Fibroblast of peridontal ligament (primary cell): Measurements from ENCODE around the gene MX1.

Experiments
- DNase-seq: peaks from one replicate; pipeline ENCODE4 v3.0.0-alpha.2; 2010; ENCODE audit errors: extremely low read depth

The MX1 gene

GRCh38 chr21:41425954-41426675 is at the start of gene MX1:
MX1 (plus strand) TSS chr21:41426239; CDS start chr21:41432071, 5,832 bp downstream.
- peak; percentile 20 for DNase-seq

DNA sequence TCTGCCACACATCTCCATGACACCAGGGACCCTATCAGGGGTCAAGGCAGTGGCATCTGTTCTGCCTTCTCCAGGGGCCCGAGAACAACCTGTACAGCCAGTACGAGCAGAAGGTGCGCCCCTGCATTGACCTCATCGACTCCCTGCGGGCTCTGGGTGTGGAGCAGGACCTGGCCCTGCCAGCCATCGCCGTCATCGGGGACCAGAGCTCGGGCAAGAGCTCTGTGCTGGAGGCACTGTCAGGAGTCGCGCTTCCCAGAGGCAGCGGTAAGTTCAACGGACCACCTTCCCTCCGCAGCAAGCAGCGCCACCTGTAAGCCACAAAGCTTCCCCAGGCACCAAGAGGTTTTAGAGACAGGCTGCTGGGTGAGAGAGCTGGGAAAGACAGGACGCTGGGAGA is 48.3 kb upstream of the MX1 start:
- DNase-seq: no peak

GRCh38 chr21:41378849-41379248 is 47.2 kb upstream of the MX1 start:
- DNase-seq: no peak

GRCh38 chr21:41379901-41380300 is 46.1 kb upstream of the MX1 start:
- DNase-seq: no peak

DNA sequence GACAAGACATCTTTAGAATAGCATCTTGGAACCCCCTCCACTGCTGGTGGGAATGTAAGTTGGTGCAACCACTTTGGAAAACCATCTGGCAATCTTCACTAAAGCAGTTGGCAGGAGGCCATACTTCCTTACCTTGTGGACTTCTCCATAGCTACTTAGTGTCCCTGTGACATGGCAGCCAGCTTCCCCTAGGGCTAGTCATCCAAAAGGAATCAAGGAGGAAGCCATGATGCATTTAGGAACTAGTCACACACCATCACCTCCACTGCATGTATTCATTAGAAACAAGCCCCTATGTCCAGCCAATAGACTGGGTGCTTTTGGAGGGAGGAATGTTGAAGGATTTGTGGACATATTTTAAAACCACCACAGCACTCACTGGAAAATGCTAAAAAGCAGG is 44.3 kb upstream of the MX1 start:
- no peak for DNase-seq

DNA sequence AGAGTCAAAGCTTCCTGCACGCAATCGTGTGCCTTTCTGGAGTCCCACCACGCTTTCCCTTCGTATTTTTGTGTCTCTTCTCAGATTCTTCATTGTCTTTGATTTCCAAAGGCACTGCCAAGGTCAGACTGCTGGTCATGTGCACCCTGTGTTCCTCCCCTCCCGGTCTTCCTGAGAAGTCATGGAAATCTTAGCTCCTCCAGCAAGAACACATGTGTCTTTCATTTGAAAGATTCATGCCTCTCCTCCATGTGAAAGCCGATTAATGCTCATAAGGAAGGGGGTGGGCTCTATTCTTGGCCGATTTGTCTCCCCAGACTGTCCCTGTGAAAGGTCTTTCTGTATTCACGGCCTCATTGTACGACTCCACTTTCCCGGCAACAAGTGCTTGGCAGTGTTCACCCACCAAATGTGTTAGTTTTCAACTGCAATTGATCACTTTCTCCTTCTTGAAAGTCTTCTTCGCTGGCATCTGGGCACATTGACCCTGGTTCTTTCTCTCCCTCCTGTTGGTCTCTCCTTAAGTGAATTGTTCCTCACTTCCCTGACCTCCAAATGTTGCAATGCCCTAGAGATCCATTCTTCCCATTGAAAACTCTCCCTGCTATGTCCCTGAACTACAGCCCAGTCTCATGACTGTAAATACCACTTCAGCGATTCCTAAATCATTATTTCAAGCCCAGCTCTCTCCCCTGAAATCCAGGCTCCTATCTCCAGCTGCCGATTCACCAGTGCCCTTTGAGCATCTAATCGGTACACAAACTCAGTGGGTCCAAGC is 38.8 kb upstream of the MX1 start:
- DNase-seq: no peak

- no peak for DNase-seq
Measured at GRCh38 chr21:41387824-41388223, 38.2 kb upstream of the MX1 start.

GRCh38 chr21:41388259-41388658 is 37.8 kb upstream of the MX1 start:
- DNase-seq: no peak

GRCh38 chr21:41390043-41390639 is 35.9 kb upstream of the MX1 start:
- no peak for DNase-seq

- no peak for DNase-seq
Measured at GRCh38 chr21:41393876-41394465, 32.1 kb upstream of the MX1 start.

DNA sequence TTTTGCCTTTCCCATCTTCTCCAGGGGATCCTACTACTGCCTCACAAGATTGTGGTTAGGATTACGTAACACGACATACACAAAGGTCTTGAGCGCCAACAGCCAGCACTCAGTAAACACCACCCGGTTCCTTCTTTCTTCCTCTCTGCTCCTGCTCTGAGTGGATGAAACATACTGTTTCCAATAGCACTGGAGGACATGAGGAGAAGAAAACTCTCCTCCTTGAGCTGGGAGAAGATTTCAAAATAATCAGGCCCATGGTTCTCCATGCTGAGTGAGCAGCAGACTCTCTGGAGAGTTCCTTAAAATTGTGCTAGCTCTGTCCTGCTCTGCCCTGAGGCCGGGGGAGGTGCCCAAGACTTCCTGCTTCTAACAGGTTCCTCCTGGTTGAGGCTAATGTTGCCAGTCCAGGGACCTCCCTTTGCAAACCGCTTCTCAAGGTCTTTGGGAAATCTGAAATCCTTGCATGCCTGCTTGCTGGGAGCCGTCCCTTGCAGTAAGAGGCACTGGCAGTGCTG is 29.4 kb upstream of the MX1 start:
- peak; percentile 2 for DNase-seq

GRCh38 chr21:41397471-41397891 is 28.6 kb upstream of the MX1 start:
- DNase-seq: no peak

GRCh38 chr21:41398251-41398650 is 27.8 kb upstream of the MX1 start:
- DNase-seq: no peak

- no peak for DNase-seq
Measured at GRCh38 chr21:41398831-41399230, 27.2 kb upstream of the MX1 start.

DNA sequence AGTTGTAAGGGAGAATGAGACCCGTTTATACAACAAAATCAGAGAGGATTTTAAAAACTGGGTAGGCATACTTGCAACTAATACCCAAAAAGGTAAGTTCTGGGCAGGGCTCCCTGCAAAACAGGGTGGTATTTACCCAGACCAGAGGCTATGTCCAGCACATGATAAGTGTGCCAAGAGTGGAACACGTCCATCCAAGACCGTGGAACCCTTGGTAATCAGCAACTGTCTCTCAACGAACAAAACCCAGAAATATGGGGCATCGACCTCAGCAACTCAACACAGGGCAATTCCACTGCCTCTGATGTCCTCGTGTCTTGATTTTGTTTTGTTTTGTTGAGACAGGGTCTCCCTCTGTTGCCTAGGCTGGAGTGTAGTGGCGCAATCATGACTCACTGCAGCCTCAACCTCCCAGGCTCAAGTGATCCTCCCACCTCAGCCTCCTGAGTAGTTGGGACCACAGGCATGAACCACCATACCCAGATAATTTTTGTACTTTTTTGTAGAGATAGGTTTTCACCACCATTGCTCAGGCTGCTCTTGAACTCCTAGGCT is 26.7 kb upstream of the MX1 start:
- DNase-seq: no peak

- DNase-seq: no peak
Measured at GRCh38 chr21:41402231-41402630, 23.8 kb upstream of the MX1 start.

- no peak for DNase-seq
Measured at GRCh38 chr21:41402796-41403195, 23.2 kb upstream of the MX1 start.

GRCh38 chr21:41403331-41403730 is 22.7 kb upstream of the MX1 start:
- no peak for DNase-seq

GRCh38 chr21:41403966-41404365 is 22.1 kb upstream of the MX1 start:
- DNase-seq: no peak

- no peak for DNase-seq
Measured at GRCh38 chr21:41405321-41405720, 20.7 kb upstream of the MX1 start.

DNA sequence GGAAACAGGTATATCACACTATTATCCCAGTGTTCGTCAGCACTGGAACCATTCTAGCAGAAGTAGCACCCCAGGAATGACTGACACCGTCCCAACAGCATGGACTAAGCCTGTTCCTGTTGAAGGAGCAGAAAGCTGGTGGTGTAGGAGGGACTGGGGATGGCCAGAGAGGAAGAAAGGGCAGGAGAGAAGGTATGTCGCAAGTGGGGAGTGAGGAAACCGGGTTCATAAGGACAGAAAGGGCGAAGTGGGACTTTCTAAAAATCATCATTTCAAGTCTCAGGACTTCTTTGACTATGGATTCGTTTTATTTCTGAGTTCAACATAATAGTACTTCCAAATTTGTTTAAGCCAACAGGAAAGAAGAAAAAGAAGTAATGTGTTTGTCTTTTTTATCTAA is 19.7 kb upstream of the MX1 start:
- no peak for DNase-seq
